T-helper 22 cell (primary cell): Measurements from ENCODE around the gene RACGAP1.
A peak's percentile ranks its signal among the peaks of the same experiment; 100 is the strongest.
"Not testable (repeated sequence)": the region's sequence is repeated elsewhere in the genome, so short reads cannot be mapped to it uniquely, and the experiment has no call there.

ENCODE experiments used
- DNase-seq: peaks from one replicate; pipeline ENCODE4 v3.0.0-alpha.2; 2020; ENCODE audit warnings: low read depth

RACGAP1 gene

GRCh38 chr12:50055831-50056638 lies 30.7 kb upstream of the RACGAP1 start:
- peak; percentile 14 for DNase-seq

GRCh38 chr12:50053583-50053982 lies 28.3 kb upstream of the RACGAP1 start:
- DNase-seq, result no peak

DNA sequence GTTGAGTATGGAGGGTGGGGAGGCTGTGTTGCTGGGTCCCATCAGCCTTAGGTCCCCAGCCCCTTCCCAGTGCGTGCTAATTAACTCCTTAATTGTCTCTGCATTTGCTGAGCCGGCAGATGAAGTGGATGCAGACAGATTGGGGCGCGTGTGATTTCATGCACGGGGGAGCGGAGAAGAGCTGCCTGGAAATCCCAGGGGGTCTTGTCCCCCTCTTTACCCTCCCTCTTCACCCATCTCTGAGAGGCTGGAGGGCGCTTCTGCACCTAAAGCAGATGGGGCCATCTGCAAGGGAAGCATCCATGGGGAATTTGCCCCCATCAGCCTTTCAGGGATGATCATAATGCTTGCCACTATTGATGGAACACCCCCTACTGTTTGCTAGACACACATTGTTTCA lies 27.7 kb upstream of the RACGAP1 start:
- DNase-seq, result no peak

GRCh38 chr12:50052544-50052943 lies 27.2 kb upstream of the RACGAP1 start:
- no peak for DNase-seq

DNA sequence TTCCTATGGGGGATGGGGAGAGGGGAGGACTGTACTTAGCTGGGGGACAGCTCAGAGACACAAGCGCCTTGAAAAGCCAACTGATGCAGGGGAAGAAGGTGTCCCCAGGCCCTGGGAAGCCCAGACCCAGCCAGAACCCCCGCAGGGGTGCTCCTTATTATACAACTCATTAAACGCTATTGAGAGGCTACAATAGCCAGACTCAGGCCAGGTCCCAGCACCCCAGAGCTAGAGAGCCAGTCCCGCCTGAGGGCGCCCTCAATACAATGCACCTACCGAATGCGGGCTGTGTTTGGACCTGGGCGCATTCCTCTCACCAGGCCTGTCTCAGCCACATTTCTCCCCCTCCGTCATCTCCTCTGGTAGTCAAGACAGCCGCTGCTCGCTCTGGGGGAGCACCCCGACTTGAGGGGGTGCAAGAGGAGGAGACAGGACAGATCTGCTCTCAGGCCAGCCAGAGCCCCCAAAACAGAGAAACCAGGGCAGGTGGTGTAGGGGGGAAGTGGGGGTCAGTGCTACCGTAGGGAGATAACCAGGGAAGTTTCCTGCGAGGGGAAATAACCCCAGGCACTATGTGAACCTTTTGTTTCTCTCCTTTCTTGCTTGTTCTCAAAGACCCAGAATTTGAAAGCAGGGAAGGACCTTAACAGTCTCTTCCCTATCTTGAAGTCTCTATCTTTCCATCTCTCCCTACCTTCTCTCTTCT lies 26.0 kb upstream of the RACGAP1 start:
- DNase-seq, result no peak

DNA sequence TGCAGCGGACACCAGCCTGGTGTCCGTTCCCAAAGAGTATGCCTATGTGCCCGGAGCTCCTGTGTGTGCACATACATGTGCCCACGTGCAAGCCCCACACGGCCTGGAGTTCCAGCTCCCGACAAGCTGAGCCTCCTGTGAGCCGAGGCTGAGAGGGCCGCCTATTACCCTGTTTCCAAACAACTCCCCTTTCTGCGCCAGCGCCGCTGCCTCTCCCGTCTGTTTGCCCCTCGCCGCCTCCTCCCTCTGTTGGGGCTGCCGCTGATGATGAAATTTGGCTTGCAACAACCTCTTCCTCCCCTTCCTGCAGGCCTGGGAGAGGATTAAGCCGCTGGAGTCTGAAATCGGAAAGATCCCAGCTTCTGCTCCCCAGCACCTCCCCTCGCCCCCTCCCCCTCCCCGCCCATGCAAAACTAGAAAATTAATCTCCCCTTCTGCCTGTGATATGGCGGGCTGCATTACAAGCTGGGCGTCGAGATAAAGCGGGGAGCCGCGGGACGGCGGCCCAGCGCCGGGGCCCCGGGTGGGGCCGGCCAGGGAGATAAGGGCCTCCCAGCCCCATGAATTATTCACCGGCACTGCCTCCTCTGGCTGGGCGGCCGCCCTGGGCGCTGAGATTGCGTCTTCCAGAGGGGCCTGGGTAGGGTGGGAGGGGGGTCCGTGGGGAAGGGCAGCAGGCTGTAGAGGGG lies 25.3 kb upstream of the RACGAP1 start:
- DNase-seq, result no peak

DNA sequence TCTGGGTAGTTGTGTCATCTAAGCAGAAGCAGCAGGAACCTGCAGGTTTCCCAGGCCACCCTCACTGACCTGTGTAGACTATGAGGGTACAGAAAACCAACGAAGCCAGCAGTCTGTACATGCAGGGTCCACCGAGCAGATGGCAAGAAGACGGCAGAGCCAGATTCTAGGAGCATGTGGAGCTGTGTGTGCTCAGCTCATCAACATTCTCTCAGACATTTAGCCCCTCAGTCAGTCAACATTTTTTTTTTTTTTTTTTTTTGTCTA lies 24.8 kb upstream of the RACGAP1 start:
- DNase-seq, result no peak

- no peak for DNase-seq
Observed at GRCh38 chr12:50049254-50050118, 24.2 kb upstream of the RACGAP1 start.

- DNase-seq, result no peak
Observed at GRCh38 chr12:50047693-50048250, 22.5 kb upstream of the RACGAP1 start.

- DNase-seq, result no peak
Observed at GRCh38 chr12:50043854-50044253, 18.6 kb upstream of the RACGAP1 start.

- DNase-seq, result no peak
Observed at GRCh38 chr12:50043308-50043707, 18.0 kb upstream of the RACGAP1 start.

GRCh38 chr12:50042693-50043092 lies 17.4 kb upstream of the RACGAP1 start:
- DNase-seq, result no peak

DNA sequence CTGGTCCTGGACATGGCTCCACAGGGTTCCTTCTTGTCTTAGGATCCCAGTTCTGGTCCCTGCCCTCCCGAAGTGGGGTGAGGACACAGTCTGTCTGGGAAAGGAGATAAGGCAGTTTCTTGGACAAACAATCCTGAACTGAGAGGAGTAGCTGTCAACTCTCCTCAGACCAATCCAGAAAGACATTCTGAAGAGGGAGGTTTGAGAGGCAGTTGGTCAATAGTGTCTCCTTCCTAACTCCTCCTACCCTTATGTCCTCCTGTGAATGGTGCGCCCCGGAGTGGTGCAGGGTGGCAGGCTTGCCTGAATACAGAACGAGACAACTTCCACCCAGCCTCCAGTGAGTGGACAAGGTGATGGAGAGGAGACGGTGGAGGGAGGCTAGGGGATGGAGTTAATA lies 16.7 kb upstream of the RACGAP1 start:
- DNase-seq, result no peak

- DNase-seq, result no peak
Observed at GRCh38 chr12:50041062-50041860, 16.0 kb upstream of the RACGAP1 start.

GRCh38 chr12:50040657-50041056 lies 15.4 kb upstream of the RACGAP1 start:
- no peak for DNase-seq

DNA sequence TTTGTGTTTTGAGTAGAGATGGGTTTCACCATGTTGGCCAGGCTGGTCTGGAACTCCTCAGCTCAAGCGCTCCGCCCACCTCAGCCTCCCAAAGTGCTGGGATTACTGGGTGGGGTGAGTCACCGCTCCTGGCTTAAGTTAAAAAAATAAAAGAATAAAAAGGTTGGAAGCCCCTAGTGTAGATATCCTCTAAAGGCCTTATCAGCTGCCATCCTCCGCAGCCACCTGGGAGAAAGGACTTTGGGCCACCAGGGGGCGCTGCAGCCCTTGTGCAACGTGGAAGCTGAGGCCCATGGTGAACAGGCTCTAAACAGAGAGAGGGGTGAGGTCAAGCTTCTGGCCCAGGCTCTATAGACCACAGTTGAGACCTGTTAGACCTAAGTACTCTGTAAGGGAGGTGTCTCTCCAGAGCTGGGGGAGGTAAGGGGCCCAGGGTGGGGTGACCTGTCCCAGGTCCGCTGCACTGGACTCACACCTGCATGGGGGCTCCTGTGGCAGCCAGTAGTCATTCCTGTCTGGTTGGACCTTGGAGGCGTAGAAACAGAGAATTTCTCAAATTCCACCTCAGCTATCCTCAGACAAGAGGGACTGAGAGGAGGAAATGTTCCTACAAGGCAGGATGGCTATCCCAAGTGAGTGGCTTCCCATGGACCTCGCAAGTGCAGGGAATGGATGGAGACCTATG lies 14.0 kb upstream of the RACGAP1 start:
- peak; percentile 39 for DNase-seq

DNA sequence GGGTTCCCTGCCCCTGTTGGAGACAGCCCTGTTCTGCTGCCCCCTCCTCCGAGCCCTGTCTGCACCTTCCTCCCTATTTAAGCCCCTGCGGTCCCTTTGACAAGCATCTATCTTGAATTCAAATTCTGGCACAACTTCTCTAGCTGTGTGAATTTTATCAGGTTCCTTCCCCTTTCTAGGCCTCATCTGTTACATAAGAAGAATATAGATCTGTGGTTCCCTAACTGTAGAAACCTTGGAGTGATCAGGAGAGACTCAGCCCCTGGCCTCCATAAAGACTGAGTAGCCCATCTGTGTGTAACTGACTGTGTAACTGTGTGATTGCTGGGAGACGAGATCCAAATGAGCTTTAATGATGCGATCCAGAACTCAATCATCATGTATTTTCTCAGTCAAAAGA lies 13.0 kb upstream of the RACGAP1 start:
- DNase-seq, result no peak

DNA sequence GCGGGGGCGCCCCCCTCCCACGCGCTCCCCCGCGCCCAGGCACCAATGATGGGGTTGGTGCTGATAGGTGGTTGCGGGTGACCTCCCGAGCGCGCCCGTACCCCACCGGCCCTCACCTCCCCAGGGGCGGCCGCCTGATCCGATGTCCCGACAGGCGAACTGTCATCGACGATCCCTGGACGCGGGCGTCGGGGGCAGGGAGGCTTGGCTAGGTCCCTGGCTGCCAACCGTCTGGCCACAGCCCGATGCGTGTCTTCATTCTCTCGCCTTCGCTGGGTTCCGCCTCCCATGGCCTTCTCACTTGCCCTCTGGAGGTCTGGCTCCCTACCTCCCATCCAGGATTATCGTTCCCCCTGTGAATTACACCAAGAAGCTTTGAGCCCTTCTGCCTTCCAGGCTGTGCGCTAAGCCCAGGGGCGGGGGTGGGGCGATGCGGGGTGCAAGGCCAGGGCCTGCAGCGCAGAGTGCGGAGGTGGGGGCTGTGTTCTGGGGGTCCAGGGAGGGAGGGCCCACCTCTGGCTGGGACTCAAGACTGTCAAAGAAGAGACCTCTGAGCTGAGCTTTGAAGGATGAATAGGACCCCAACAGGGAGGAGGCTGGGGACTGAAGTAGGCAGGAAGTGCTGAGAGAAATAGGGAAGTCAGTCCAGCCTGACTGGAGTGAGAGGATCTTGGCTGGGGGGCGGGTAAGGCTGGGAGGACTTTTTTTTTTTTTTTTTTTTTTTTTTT lies 7.7 kb upstream of the RACGAP1 start:
- DNase-seq, result no peak

DNA sequence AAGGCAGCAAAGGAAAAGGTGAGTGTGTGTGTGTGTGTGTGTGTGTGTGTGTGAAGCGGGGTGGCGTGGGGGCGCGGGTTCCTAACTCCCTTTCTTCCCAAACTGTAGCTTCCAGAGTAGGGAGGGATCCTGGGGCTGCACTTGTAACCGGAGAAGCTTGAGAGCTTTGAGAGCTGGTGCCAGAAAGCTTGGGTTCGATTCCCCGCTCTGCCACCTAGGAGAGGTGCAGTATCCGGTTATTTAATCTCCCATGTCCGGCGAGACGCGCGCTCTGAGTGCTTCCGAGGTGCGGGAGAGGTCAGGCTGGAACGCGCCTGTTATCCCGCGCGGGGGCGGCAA lies 7.2 kb upstream of the RACGAP1 start:
- no peak for DNase-seq

GRCh38 chr12:50030449-50030848 lies 5.2 kb upstream of the RACGAP1 start:
- DNase-seq, result not testable (repeated sequence)
